ENCODE data around the gene FAM174B.

Gene FAM174B

DNA sequence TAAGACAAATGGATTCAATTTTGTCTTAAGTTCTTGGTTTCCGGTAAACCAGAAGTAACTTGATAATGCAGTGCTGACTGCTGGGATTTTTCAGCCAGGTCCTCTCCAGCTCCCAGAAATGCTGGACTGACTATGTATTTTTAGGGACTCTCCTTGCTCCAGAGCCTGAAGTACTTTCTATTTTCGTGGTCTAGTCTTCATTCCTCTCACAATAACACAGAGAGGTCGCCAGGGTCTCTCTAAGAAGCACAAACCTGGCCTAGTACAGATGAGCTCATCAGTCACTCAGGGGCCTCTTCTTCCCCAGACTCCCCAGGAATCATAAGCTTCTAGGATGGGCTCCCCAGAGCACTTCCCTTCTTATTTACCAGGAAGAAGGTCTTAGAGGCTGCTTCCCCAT, 85.8 kb downstream of the FAM174B start:
- Histone ChIP-seq H3K23ac (ENCODE audit: low read length) (no peak overlapping the region), H4K8ac (ENCODE audit: low read depth, low read length) (no peak overlapping the region), H3K79me1 (ENCODE audit: low read length) (no peaks in the 10 kb centered on the region), H3K56ac (ENCODE audit: low read length) (no peak overlapping the region), H2BK120ac (ENCODE audit: low read depth, low read length) (no peak overlapping the region), H2BK5ac (ENCODE audit: low read length) (no peak overlapping the region), H3K4ac (ENCODE audit: low read depth, low read length) (no peak overlapping the region), H3K27ac (ENCODE audit: low read depth, low read length) (no peak overlapping the region), H3K4me1 (ENCODE audit: control insufficient read depth, low read depth, low read length) (no peaks in the 10 kb centered on the region), H3K27me3 (ENCODE audit: insufficient read depth, low read length, poor library complexity) (no peaks in the 10 kb centered on the region), H2AK5ac (ENCODE audit: low read length) (no peak overlapping the region), H3K79me2 (ENCODE audit: control insufficient read depth, insufficient read depth, low read length) (no peaks in the 10 kb centered on the region), H4K5ac (ENCODE audit: low read length) (no peak overlapping the region), H2BK15ac (replicated peaks; ENCODE audit: low read depth) (no peak overlapping the region), H3K4me2 (ENCODE audit: low read length) (no peak overlapping the region), H3K18ac (ENCODE audit: low read length) (no peak overlapping the region), H3K4me3 (ENCODE audit: low read length) (no peak overlapping the region), H3K9ac (ENCODE audit: low read length) (no peak overlapping the region), H3K36me3 (ENCODE audit: control insufficient read depth, insufficient read depth, low read length) (no peaks in the 10 kb centered on the region)
- no CpG with 5 or more reads among the region's 3 CpGs for WGBS (ENCODE audit: extremely low coverage, insufficient coverage, low lambda C conversion rate)
- no peak for DNase-seq

All from mesendoderm (in vitro differentiated cells).